K562 (cell line): ENCODE data around the gene FMO1. TPM values are rescaled to one million over a fixed set of nuclear protein-coding genes. Genes with fewer than 3 reads are reported as not detected.

ENCODE experiments used
- AFF4 ChIP-seq: sonication (generic); formaldehyde crosslinking; IDR thresholded peaks from 2 replicates; pipeline ENCODE4 v1.8.0; 2023; ENCODE audit warnings: mild to moderate bottlenecking, missing genetic modification reagents
- CREB1 ChIP-seq, 2 experiments: sonication (generic) in 1 of 2; formaldehyde crosslinking in 1 of 2; IDR thresholded peaks; 2 replicates each; pipeline versions ENCODE4 v1.6.1 to v1.8.0; 2012 to 2022; ENCODE audit warnings: inconsistent platforms in 1 of 2, mild to moderate bottlenecking in 1 of 2, missing genetic modification reagents in 1 of 2, moderate library complexity in 1 of 2
- ZNF217 ChIP-seq: sonication (generic); formaldehyde crosslinking; IDR thresholded peaks from 2 replicates; pipeline ENCODE4 v1.8.0; 2022; ENCODE audit warnings: mild to moderate bottlenecking, missing genetic modification reagents
- ZNF445 ChIP-seq: fragments of 250-450 bp; sonication (Bioruptor Pico); IDR thresholded peaks from 2 replicates; pipeline ENCODE4 v1.4.0; 2020; ENCODE audit warnings: low read depth, mild to moderate bottlenecking, moderate library complexity
- ZNF639 ChIP-seq, 2 experiments: fragments of 200-800 bp in 1 of 2; sonication (Bioruptor generic) in 1 of 2; sonication (generic) in 1 of 2; formaldehyde crosslinking in 1 of 2; IDR thresholded peaks in 1 of 2; conservative IDR thresholded peaks in 1 of 2; 2 replicates each; pipeline versions ENCODE4 v1.5.0 to v1.6.1; 2016 to 2020; ENCODE audit warnings: missing compliant biosample characterization in 1 of 2, missing genetic modification characterization in 1 of 2, missing genetic modification reagents in 1 of 2
- ZNF717 ChIP-seq: fragments of 250-450 bp; sonication (Bioruptor Pico); IDR thresholded peaks from 2 replicates; pipeline ENCODE4 v1.5.0; 2021
- polyA plus RNA-seq, 8 experiments: library from polyadenylated mRNA; depleted of rRNA in 4 of 8; stranded (reverse) in 5 of 8; unstranded in 3 of 8; fragments of >200 nt; fragmentation: Nextera tagmentation in 2 of 8; fragmentation: Illumina TruSeq in 1 of 8; extraction: Ambion mirVana in 2 of 8; extraction: Trizol in 1 of 8; gene quantifications; 2 replicates each; pipeline versions ENCODE4 v1.2.1 to v1.2.3, GENCODE V29; 2011 to 2014; ENCODE audit warnings: inconsistent platforms in 1 of 8, missing spikeins in 1 of 8
- total RNA-seq, 7 experiments: library from RNA; depleted of rRNA in 6 of 7; stranded (reverse); fragments of >200 nt in 6 of 7; fragmentation: Illumina TruSeq in 2 of 7; extraction: Trizol in 2 of 7; gene quantifications; 2 replicates each; pipeline versions ENCODE4 v1.2.1 to v1.2.3, GENCODE V29; 2011 to 2021; ENCODE audit warnings: low replicate concordance in 1 of 7
- TF ChIP-seq, protein P1 (sequence below): fragments of 150-350 bp; conservative IDR thresholded peaks from 2 replicates; pipeline ENCODE4 v1.6.1; 2014; ENCODE audit warnings: low read length

Gene FMO1
- total and polyA plus RNA-seq, 9 of the 15 experiments (the other 6 are each of a cell fraction or from before 2014, with no cell fraction given): not detected

GRCh38 chr1:171313835-171314320 lies 65.6 kb downstream of the FMO1 start, which contains the start of gene FMO4 (continued):
- TF ChIP-seq, protein P1, sequence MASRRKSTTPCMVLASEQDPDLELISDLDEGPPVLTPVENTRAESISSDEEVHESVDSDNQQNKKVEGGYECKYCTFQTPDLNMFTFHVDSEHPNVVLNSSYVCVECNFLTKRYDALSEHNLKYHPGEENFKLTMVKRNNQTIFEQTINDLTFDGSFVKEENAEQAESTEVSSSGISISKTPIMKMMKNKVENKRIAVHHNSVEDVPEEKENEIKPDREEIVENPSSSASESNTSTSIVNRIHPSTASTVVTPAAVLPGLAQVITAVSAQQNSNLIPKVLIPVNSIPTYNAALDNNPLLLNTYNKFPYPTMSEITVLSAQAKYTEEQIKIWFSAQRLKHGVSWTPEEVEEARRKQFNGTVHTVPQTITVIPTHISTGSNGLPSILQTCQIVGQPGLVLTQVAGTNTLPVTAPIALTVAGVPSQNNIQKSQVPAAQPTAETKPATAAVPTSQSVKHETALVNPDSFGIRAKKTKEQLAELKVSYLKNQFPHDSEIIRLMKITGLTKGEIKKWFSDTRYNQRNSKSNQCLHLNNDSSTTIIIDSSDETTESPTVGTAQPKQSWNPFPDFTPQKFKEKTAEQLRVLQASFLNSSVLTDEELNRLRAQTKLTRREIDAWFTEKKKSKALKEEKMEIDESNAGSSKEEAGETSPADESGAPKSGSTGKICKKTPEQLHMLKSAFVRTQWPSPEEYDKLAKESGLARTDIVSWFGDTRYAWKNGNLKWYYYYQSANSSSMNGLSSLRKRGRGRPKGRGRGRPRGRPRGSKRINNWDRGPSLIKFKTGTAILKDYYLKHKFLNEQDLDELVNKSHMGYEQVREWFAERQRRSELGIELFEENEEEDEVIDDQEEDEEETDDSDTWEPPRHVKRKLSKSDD: no peak
- TF ChIP-seq ZNF717 (CRISPR knock-in tag) (no peak), CREB1 (IDR thresholded peaks at IDR 0.05) (peak; percentile 72), CREB1 (CRISPR knock-in tag; IDR thresholded peaks at IDR 0.05) (peak; percentile 66), ZNF217 (CRISPR knock-in tag) (no peak), ZNF445 (no peak), AFF4 (CRISPR knock-in tag) (no peak), ZNF639 (CRISPR knock-in tag; conservative IDR thresholded peaks at IDR 0.05 in 1 of 2, IDR thresholded peaks at IDR 0.05 in 1 of 2) (no peak)
